GM18511 (cell line): Measurements from ENCODE around the gene FCHSD2.

Source experiments
- ATAC-seq: cut with Tn5 transposase; IDR thresholded peaks from one replicate; pipeline ENCODE4 v1.9.1; 2021; ENCODE audit warnings: mild to moderate bottlenecking, moderate library complexity; ENCODE audit not compliant: unreplicated experiment

The FCHSD2 gene

GRCh38 chr11:72975778-72976521 is 166.2 kb downstream of the FCHSD2 start:
- ATAC-seq = no peak

DNA sequence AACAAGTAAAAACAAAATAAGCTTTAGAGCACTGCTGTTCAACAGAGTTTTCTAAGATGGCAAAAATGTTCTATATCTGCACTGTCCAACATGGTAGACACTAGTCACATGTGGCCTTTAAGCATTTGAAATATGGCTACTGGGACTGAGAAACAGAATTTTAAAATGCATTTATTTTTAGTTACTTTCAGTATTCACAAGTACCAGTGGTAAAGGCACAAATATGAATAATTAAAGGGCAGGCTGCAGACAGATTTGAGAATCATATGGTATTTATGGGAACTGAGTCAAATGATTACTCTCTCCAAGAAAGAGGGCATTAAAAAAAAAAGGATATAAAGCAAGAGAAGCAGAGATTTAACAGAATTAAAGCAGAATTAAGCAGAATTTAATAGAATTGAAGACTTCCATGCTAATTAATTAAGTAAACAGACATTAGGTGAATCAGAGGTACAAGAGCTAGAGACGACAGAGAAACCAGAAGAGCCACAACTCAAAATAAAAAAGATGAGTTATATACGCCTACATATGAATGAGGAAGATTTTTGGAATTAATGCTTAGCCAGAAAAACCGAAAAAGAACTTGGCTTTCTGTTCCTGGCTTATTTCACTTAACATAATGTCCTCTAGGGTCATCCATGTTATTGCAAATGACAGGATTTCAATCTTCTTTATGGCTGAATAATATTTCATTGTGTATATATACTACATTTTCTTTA is 167.5 kb downstream of the FCHSD2 start:
- ATAC-seq = no peak

DNA sequence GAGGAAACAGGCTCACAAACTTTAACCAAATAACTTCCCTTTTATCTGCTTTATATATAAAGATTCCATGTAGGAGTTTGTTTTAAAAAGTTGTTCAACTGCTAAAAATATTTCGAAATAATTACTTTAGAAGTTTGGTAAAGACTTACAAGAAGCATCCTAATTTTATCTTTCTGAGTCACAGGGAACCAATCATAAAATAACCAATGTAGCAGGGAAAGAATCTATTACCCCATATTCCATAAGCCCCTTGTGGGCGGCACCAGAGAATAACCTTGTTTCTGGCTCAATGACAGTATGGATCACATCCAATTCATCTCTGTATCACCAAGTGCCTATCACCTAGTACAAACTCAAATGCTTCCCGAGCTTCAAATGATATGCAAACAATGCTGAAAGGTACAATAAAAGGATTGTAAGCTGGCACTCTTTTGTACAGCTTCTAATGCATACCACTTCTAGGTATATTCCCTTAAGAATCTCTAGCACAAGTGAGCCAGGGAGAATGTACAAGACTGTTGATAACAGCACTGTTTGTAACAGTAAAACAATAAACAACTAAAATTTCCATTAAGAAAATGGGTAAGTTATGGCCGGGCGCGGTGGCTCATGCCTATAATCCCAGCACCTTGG is 169.5 kb downstream of the FCHSD2 start:
- no peak for ATAC-seq

DNA sequence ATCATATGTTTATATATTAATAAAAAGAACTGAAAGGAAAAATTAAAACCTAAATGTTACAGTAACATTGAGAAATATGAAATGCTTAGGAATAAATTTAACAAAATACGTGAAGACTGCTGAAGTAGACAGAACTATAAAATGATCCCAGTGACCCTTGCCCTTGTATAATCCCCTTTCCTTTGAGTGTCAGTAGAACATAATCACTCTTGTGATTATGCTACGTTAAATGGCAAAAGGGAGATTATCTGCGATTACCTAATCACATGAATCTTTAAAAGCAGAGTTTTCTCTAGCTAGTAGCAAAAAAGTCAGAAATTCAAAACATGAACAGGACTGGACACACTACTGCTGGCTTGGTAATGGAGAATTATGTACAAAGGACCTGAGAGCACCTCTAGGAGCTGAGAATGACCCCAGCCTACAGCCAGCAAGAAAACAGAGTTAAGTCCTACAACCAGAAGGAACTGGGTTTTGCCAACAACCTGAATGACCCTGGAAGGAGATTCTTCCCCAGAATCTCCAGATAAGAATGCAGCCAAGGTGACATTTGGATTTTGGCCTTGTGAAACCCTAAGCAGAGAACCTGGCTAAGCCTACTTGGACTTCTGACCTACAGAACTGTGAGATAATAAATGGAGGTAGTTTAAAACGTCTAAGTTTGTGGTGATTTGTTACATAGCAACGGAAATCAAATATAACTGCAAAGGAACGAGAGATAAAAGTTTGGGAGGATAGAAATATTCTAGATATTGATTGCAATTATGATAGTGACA is 170.7 kb downstream of the FCHSD2 start:
- no peak for ATAC-seq

DNA sequence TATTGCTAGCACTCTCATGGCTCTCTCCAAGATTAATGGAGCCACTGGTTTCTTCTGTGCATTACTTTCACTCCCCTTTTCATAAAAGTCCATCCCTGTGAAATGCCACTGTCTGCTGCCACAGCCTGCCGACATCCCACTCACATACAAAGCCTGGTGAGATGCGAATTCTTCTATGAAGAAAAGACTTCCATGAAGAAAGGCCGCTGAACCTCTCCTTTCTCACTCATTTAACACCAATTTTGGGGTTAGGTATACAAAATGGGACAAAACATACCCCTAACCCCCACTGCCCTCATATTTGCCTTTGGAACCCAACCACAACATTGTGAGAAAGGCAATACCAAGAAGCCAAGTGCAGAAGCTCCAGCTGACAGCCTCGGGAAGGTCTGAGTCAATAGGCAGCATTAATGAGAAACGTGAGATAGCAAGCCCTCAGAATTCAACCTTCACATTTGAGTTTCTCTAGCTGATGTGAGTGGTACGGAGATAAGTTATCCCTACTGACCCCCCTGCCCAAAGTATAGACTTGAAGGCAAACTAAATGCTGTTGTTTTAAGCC is 171.5 kb downstream of the FCHSD2 start:
- no peak for ATAC-seq

- peak; percentile 84 for ATAC-seq
Measured at GRCh38 chr11:72969894-72970335, 172.2 kb downstream of the FCHSD2 start.

- no peak for ATAC-seq
Measured at GRCh38 chr11:72968390-72968789, 173.7 kb downstream of the FCHSD2 start.

DNA sequence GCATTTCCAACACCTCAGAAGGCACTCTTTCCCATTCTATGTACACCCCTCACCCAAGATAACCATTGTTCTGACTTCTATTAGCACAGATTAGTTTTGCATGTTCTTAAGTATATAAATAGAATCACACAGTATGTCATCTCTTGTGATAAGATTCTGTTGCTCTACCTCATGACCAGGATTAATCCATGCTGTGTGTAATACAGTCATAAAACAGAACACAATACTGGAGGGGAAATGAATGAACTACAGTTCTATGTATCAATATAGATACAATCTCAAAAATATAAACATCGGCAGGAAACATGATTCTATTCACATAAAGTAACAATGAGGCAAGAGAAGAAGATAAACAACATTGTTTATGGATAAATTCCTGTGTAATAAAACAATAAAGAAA is 176.4 kb downstream of the FCHSD2 start:
- ATAC-seq = no peak

DNA sequence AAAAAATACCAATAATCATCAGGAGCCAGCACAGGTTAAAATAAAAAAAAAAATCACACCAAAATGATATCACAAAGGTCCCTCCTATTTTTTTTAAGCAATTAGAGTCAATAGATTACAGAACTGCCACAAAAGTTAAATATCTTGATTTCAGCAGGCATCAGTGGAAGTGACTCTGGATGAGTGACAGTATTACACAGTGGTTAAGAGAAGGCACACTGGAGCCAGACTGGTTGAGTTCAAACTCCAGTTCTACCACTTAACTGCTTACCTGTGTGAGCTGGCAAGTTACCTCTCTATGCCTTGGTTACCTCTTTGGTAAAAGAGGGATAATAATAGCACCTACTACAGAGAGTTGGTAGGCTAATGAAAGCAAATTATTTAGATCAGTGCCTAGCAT is 179.4 kb downstream of the FCHSD2 start:
- no peak for ATAC-seq

DNA sequence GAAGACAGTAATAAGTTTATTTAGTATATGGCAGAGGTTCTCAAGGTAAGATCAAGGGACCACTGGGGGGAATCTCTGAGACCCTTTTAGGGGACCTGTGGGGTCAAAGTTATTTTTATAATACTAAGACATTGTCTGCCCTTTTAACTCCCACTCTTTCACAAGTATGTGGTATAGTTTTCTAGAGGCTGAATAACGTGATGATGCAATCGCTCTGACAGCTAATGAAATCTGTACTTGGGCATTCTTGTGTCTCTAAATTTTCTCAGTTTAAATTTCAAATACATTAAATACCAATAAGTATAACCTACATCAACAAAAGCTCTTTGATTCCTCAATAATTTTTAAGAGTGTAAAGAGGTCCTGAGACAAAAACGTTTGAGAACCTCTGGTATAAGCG is 180.0 kb downstream of the FCHSD2 start:
- ATAC-seq = no peak

GRCh38 chr11:72959998-72960731 is 182.0 kb downstream of the FCHSD2 start:
- ATAC-seq = no peak

GRCh38 chr11:72958791-72959190 is 183.3 kb downstream of the FCHSD2 start:
- no peak for ATAC-seq

- no peak for ATAC-seq
Measured at GRCh38 chr11:72955466-72955865, 186.7 kb downstream of the FCHSD2 start.

DNA sequence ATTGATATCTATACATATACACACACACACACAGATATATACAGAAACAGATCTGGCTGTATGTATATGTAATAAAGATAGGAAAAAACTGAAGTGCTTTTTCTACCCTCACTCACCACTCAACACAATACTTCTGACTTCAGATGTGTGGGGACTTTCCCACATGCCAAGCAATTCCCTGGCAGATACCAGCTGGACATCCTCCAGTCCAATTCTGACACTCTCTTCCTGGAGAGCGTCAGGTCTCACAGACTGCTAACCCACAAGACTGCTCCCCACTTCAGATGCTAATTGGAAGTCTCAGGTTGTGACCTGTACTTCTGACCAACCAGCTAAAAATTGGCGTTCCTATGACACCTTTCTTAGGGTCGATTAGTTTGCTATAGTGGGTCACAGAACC is 187.3 kb downstream of the FCHSD2 start:
- no peak for ATAC-seq

- ATAC-seq = no peak
Measured at GRCh38 chr11:72953637-72954036, 188.5 kb downstream of the FCHSD2 start.

GRCh38 chr11:72951888-72952287 is 190.2 kb downstream of the FCHSD2 start:
- ATAC-seq = no peak

DNA sequence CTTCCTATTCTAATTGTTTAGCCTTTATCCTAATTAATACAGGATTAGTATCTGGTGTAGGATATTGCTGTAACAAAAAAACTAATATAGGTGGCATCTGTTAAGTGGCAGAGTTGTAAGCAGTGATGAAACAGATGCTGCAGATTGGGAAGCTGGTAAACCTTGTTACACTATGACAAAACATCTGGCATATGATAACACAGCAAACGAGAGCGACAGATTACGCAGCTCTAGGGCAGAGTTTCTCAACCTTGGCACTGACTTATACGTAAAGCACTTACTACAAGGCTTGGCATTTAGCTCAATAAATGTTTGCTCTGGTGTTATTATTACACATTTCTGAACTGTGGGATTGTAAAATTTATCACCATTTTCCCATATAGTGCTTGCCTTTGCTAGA is 190.9 kb downstream of the FCHSD2 start:
- no peak for ATAC-seq

GRCh38 chr11:72950685-72951084 is 191.4 kb downstream of the FCHSD2 start:
- no peak for ATAC-seq

DNA sequence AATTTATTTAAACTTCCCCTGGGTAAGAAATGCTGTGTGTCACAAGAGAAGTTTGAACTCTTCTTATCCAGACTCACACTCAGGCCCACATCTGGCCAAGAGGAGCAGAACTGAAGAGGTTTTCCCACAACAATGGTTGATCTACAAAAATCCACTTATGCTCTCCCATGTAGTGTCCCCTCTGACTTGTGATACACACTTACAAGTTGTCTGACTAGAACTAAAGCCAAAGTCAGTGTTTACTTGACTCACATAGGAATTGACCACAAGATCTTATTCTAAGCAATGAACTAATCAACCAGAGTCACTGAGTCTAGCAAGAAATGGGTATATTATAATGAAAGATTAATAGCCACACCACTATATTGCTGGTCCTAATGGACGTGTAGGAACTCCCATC is 194.9 kb downstream of the FCHSD2 start:
- no peak for ATAC-seq

DNA sequence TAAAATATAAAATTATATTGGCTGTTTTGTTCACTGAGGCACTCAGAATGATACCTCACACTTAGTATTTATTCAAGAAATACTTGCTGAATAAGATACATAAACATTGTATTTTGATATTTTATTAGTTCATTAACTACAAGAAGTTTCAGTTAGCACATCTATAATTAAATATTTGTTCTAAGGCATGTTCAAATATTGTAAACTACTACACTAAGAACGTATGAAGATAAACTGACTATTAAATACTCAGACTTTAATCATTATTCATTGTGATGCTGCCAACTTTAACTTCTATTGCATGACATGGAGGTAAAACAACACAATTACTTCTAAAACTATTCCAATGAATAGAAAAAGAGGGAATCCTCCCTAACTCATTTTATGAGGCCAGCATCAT is 198.5 kb downstream of the FCHSD2 start:
- ATAC-seq = no peak
